AG09319 (cell line): ENCODE results near the gene GJD2.
A peak's percentile ranks its signal among the peaks of the same experiment; 100 is the strongest.

ENCODE experiments used
- DNase-seq: peaks from one replicate; pipeline ENCODE4 v3.0.0-alpha.2; 2010; ENCODE audit warnings: low read depth; ENCODE audit errors: extremely low read depth
- TF ChIP-seq, protein P1 (sequence below): IDR thresholded peaks from 2 replicates; pipeline ENCODE4 v1.5.1; 2011; ENCODE audit warnings: low read depth, mild to moderate bottlenecking, inconsistent platforms, low read length, moderate library complexity

GJD2 gene

DNA sequence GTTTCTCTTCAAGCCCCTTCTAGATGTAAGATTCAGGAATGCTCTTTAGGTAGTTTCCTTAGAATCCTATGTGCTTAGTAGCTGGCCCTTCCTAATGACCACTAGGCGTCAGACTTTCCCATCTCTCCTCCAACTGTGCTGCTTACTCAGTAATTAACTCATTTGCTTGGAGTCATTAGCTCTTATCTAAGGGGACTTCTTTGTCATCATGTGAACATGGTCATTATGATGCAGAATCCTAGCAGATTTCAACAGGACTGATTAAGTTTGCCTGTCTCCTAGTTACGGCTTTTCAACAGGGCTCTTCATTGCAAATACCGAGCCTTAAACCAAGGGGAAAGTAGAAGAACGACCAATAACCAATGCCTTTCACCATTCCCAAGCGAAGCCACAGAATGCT is 46.4 kb downstream of the GJD2 start:
- peak; percentile 27 for DNase-seq
- TF ChIP-seq, protein P1, sequence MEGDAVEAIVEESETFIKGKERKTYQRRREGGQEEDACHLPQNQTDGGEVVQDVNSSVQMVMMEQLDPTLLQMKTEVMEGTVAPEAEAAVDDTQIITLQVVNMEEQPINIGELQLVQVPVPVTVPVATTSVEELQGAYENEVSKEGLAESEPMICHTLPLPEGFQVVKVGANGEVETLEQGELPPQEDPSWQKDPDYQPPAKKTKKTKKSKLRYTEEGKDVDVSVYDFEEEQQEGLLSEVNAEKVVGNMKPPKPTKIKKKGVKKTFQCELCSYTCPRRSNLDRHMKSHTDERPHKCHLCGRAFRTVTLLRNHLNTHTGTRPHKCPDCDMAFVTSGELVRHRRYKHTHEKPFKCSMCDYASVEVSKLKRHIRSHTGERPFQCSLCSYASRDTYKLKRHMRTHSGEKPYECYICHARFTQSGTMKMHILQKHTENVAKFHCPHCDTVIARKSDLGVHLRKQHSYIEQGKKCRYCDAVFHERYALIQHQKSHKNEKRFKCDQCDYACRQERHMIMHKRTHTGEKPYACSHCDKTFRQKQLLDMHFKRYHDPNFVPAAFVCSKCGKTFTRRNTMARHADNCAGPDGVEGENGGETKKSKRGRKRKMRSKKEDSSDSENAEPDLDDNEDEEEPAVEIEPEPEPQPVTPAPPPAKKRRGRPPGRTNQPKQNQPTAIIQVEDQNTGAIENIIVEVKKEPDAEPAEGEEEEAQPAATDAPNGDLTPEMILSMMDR, result peak; percentile 94

DNA sequence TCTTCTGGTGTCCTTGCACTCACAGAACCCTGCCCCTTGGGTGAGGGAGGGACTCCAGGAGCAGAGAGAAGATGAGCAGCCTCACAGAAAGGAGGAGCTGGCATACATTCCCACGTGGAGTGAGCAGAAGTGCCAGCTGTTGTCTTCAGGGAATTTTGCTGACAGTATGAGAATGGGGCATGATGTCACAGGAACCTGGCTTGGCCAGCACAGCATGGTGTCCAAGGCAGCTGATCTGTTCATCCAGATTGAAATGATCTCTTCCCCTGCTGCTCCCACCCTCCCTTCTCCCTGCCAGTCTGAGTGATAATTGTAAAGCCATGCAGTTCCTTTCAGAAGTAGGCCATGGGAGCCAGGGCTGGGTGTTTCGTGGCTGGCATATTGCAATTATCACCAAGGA is 53.3 kb downstream of the GJD2 start:
- TF ChIP-seq, protein P1, result no peak
- no peak for DNase-seq
